ENCODE data around the gene PRR27. TPM values are rescaled to one million over a fixed set of nuclear protein-coding genes. Genes with fewer than 3 reads are reported as not detected.
"Not testable (repeated sequence)": the region's sequence is repeated elsewhere in the genome, so short reads cannot be mapped to it uniquely, and the experiment has no call there.

Gene PRR27
- total and polyA plus RNA-seq, 4 donors, result not detected

DNA sequence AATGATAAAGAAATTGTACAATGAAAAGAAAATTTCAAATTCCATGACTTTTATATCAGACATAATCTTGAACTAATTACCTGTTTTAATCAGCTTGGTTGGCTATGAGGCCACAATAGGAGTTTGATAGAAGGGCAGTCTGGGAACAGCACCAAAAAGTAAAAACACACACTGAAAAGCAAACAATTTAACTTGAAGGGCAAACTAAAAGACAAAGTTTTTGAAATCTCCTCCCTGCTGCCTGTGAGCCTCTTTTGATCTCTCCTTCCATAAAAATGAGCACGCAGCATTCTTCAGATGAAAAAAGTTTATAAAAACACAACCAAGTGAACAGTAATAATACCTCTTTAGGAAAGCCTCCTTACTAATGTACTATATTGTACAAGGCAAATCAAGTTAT lies 49.6 kb downstream of the PRR27 start:
- WGBS, result 28% methylated on average over 1 of the region's 1 CpG
- no peak for DNase-seq (ENCODE audit: low spot score)

GRCh38 chr4:70212752-70213151 lies 58.7 kb downstream of the PRR27 start:
- H3K9me3 ChIP-seq (ENCODE audit: control insufficient read depth in 4 of 4, low read length in 3 of 4); DNase-seq (ENCODE audit: low spot score); H3K27ac ChIP-seq (ENCODE audit: low read depth in 1 of 2, low read length in 2 of 2); H3K4me1 ChIP-seq (ENCODE audit: control insufficient read depth in 4 of 4, insufficient read depth in 4 of 4, low read length in 3 of 4); H3K27me3 ChIP-seq (ENCODE audit: control insufficient read depth in 4 of 4, insufficient read depth in 4 of 4, low read length in 3 of 4); H3K4me3 ChIP-seq (ENCODE audit: low read depth in 1 of 3, low read length in 3 of 3); H3K9ac ChIP-seq (ENCODE audit: low read depth in 1 of 2, low read length in 2 of 2); H3K36me3 ChIP-seq (ENCODE audit: control insufficient read depth in 4 of 4, insufficient read depth in 3 of 4, low read depth in 1 of 4, low read length in 3 of 4): not testable (repeated sequence)
- WGBS, result 81% methylated on average over 4 of the region's 4 CpGs

More for the DNA sequence above, 49.6 kb downstream of the PRR27 start:
- no peaks in the 10 kb centered on the region for H3K27me3 ChIP-seq (ENCODE audit: control insufficient read depth in 4 of 4, insufficient read depth in 4 of 4, low read length in 3 of 4)
- H3K27ac ChIP-seq (ENCODE audit: low read depth in 1 of 2, low read length in 2 of 2), result no peak overlapping the region
- peaks cover 0 to 3% (median under 1%) of the 10 kb centered on the region in 4 donors for H3K4me1 ChIP-seq (ENCODE audit: control insufficient read depth in 4 of 4, insufficient read depth in 4 of 4, low read length in 3 of 4)
- H3K9me3 ChIP-seq (ENCODE audit: control insufficient read depth in 4 of 4, low read length in 3 of 4), result no peaks in the 10 kb centered on the region
- no peaks in the 10 kb centered on the region for H3K36me3 ChIP-seq (ENCODE audit: control insufficient read depth in 4 of 4, insufficient read depth in 3 of 4, low read depth in 1 of 4, low read length in 3 of 4)
- no peak overlapping the region for H3K9ac ChIP-seq (ENCODE audit: low read depth in 1 of 2, low read length in 2 of 2)
- H3K4me3 ChIP-seq (ENCODE audit: low read depth in 1 of 3, low read length in 3 of 3), result no peak overlapping the region
- TF ChIP-seq NR2F2 (IDR thresholded peaks at IDR 0.05) (no peak), HNF4A (conservative IDR thresholded peaks at IDR 0.05) (peak in 1 of 2 donors; percentile 22), RAD21 (IDR thresholded peaks at IDR 0.05) (peak in 1 of 2 donors; percentile 14)

Other genes with a start within 250 kb of the PRR27 start
- not detected for gene CSN1S1, start 223.2 kb upstream of the PRR27 start, total RNA-seq
- gene CSN1S1, start 223.2 kb upstream of the PRR27 start, polyA plus RNA-seq, result not detected
- gene CSN2, start 188.5 kb upstream of the PRR27 start, total RNA-seq, result not detected
- not detected for gene CSN2, start 188.5 kb upstream of the PRR27 start, polyA plus RNA-seq
- not detected for gene STATH, start 158.3 kb upstream of the PRR27 start, total RNA-seq
- gene STATH, start 158.3 kb upstream of the PRR27 start, polyA plus RNA-seq, result not detected
- gene HTN3, start 125.8 kb upstream of the PRR27 start, total RNA-seq, result not detected
- gene HTN3, start 125.8 kb upstream of the PRR27 start, polyA plus RNA-seq, result not detected
- gene HTN1, start 103.8 kb upstream of the PRR27 start, total RNA-seq, result not detected
- gene HTN1, start 103.8 kb upstream of the PRR27 start, polyA plus RNA-seq, result not detected
- under 1 TPM; 0.25 to 0.28 TPM for gene ODAM, start 41.5 kb downstream of the PRR27 start, total RNA-seq
- gene ODAM, start 41.5 kb downstream of the PRR27 start, polyA plus RNA-seq, result not detected
- not detected for gene FDCSP, start 71.9 kb downstream of the PRR27 start, total RNA-seq
- not detected for gene FDCSP, start 71.9 kb downstream of the PRR27 start, polyA plus RNA-seq
- not detected for gene CSN3, start 88.4 kb downstream of the PRR27 start, total RNA-seq
- not detected for gene CSN3, start 88.4 kb downstream of the PRR27 start, polyA plus RNA-seq
- gene CABS1, start 180.7 kb downstream of the PRR27 start, total RNA-seq, result not detected
- gene CABS1, start 180.7 kb downstream of the PRR27 start, polyA plus RNA-seq, result not detected
- gene SMR3A, start 206.5 kb downstream of the PRR27 start, total RNA-seq, result not detected
- not detected for gene SMR3A, start 206.5 kb downstream of the PRR27 start, polyA plus RNA-seq
- not detected for gene SMR3B, start 228.9 kb downstream of the PRR27 start, total RNA-seq
- gene SMR3B, start 228.9 kb downstream of the PRR27 start, polyA plus RNA-seq, result not detected
- gene OPRPN, start 243.7 kb downstream of the PRR27 start, total RNA-seq, result not detected
- gene OPRPN, start 243.7 kb downstream of the PRR27 start, polyA plus RNA-seq, result under 1 TPM in 1 of 2 donors, not detected in 1; 0.42 TPM